ENCODE measurements around the gene ANKRD40.
A peak's percentile ranks its signal among the peaks of the same experiment; 100 is the strongest.

ANKRD40 gene, protein sequence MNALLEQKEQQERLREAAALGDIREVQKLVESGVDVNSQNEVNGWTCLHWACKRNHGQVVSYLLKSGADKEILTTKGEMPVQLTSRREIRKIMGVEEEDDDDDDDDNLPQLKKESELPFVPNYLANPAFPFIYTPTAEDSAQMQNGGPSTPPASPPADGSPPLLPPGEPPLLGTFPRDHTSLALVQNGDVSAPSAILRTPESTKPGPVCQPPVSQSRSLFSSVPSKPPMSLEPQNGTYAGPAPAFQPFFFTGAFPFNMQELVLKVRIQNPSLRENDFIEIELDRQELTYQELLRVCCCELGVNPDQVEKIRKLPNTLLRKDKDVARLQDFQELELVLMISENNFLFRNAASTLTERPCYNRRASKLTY

DNA sequence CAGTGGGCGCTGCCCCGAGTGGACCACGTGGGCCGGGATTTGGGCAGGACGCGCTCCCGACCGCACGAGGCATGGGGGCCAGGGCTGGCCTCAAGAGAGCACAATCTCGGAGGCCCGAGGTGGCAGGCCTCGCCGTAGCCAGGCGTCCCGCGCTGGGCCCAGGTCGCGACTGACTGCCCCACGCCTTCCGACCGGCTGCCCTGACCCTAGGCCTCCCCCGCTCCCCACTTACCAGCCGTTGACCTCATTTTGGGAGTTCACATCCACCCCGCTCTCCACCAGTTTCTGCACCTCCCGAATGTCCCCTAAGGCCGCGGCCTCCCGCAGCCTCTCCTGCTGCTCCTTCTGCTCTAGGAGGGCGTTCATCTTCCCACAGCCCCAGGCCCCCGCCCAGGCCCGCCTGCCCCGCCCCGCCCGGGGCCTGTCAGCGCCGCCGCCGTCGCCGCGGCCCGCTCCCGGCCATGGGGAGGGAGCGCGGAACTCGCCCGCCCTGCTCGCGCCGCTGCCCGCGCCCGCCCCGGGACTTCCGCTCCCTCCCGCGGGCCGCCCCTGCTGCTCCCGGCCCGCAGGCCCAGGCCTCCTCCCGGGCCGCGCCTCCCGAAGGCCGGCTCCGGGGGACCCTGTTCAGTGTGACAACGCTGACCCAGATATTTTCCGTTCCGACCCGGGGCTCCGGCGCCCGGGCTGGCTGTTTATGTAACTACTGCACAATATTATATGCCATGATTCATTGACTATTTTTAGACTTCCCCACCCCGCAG, at the start of gene ANKRD40:
TSS of gene ANKRD40 (minus strand) at position 626 of the 761 bp plus-strand sequence. CDS start at position 366, 260 bp downstream.
- Histone ChIP-seq H3K27me3 (ENCODE audit: control insufficient read depth in 1 of 2, insufficient read depth in 2 of 2, low read length in 2 of 2) (no peaks in the 10 kb centered on the region), H3K9ac (ENCODE audit: low read length in 2 of 2) (peak within 1 kb of the TSS; percentile 81 to 96), H3K4me3 (ENCODE audit: low read length in 2 of 2) (peak within 1 kb of the TSS; percentile 72 to 86), H3K9me3 (ENCODE audit: control insufficient read depth in 2 of 2, low read length in 2 of 2) (no peaks in the 10 kb centered on the region), H3K36me3 (ENCODE audit: control insufficient read depth in 2 of 2, insufficient read depth in 2 of 2, low read length in 2 of 2) (peaks cover 0 to 2% of the 10 kb centered on the region in 2 donors), H3K4me1 (ENCODE audit: control insufficient read depth, insufficient read depth, low read length) (peaks cover 31% of the 10 kb centered on the region), H3K27ac (ENCODE audit: low read length) (peak within 1 kb of the TSS; percentile 97)

DNA sequence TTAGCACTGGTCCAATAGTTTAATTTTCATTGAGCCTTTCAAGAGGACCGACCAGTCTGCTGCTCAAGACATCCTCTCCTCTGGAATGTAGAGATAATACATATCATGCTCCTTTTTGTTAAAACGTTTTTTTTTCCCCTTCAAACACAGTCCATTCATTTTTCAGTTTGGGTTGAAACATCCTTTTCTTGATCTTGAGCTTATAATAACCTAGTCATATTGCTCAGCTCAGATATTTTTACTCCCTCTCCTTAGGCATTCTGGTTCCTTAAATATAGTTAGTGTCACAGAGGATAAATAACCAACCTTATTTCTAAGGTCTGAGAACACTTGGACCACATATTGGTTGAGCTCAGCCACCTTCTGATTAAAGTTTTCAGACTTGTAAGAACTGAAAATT, 46.8 kb upstream of the ANKRD40 start:
- peaks cover 19 to 20% of the 10 kb centered on the region in 2 donors for H3K36me3 ChIP-seq (ENCODE audit: control insufficient read depth in 2 of 2, insufficient read depth in 2 of 2, low read length in 2 of 2)
- no peaks in the 10 kb centered on the region for H3K9me3 ChIP-seq (ENCODE audit: control insufficient read depth in 2 of 2, low read length in 2 of 2)
- H3K4me1 ChIP-seq (ENCODE audit: control insufficient read depth, insufficient read depth, low read length) = peaks cover 3% of the 10 kb centered on the region
- no peak overlapping the region for H3K4me3 ChIP-seq (ENCODE audit: low read length in 2 of 2)
- H3K9ac ChIP-seq (ENCODE audit: low read length in 2 of 2) = no peak overlapping the region
- H3K27ac ChIP-seq (ENCODE audit: low read length) = no peak overlapping the region
- H3K27me3 ChIP-seq (ENCODE audit: control insufficient read depth in 1 of 2, insufficient read depth in 2 of 2, low read length in 2 of 2) = no peaks in the 10 kb centered on the region

DNA sequence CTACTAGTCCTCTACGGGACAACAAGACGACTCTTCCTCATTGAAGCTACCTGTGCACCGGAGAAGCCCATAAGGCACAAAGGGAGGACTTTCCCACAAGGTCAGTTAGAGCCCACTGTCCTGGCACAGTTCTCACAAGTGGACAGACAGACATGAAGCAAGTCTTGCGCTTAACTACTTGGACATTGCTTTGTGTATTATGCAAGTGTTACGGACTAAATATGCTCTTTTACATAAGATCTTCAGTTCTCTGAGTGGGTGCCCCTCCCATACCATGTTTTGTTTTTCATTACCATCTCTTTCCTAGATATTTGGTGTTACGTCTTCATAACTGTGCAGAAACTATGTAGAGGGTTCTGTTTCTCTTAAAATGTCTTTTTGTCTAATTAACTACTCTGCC, 41.5 kb upstream of the ANKRD40 start:
- no peak overlapping the region for H3K9ac ChIP-seq (ENCODE audit: low read length in 2 of 2)
- H3K4me1 ChIP-seq (ENCODE audit: control insufficient read depth, insufficient read depth, low read length) = no peaks in the 10 kb centered on the region
- H3K36me3 ChIP-seq (ENCODE audit: control insufficient read depth in 2 of 2, insufficient read depth in 2 of 2, low read length in 2 of 2) = peaks cover 37 to 62% of the 10 kb centered on the region in 2 donors
- no peak overlapping the region for H3K27ac ChIP-seq (ENCODE audit: low read length)
- no peak overlapping the region for H3K4me3 ChIP-seq (ENCODE audit: low read length in 2 of 2)
- H3K9me3 ChIP-seq (ENCODE audit: control insufficient read depth in 2 of 2, low read length in 2 of 2) = no peaks in the 10 kb centered on the region
- no peaks in the 10 kb centered on the region for H3K27me3 ChIP-seq (ENCODE audit: control insufficient read depth in 1 of 2, insufficient read depth in 2 of 2, low read length in 2 of 2)

DNA sequence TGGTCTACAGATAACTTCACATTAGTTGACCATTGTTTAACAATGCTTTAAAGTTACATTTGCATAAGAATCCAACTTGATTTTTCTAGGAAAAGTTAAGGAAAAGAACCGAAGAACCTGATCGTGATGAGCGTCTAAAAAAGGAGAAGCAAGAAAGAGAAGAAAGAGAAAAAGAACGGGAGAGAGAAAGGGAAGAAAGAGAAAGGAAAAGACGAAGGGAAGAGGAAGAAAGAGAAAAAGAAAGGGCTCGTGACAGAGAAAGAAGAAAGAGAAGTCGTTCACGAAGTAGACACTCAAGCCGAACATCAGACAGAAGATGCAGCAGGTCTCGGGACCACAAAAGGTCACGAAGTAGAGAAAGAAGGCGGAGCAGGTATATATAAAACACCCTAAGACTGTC, 37.9 kb upstream of the ANKRD40 start:
- H3K4me3 ChIP-seq (ENCODE audit: low read length in 2 of 2) = no peak overlapping the region
- H3K27ac ChIP-seq (ENCODE audit: low read length) = no peak overlapping the region
- H3K36me3 ChIP-seq (ENCODE audit: control insufficient read depth in 2 of 2, insufficient read depth in 2 of 2, low read length in 2 of 2) = peaks cover 51 to 81% of the 10 kb centered on the region in 2 donors

DNA sequence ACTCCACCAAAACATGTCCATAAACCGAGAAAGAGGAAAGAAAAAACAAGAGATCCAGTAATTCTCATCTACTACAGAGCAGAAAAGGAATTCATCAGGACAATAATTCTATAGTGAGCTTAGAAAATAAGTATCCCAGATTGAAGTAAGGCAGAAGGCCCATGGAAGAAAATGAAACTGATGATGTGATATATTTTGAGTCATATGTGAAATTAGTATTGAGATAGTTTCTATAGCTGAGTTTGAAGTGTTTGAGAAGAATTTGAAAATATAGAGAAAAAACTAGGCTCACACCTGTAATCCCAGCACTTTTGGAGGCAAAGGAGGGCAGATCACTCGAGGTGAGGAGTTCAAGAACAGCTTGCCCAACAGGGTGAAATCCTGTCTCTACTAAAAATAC, 31.4 kb upstream of the ANKRD40 start:
- no peaks in the 10 kb centered on the region for H3K4me1 ChIP-seq (ENCODE audit: control insufficient read depth, insufficient read depth, low read length)
- H3K27me3 ChIP-seq (ENCODE audit: control insufficient read depth in 1 of 2, insufficient read depth in 2 of 2, low read length in 2 of 2) = no peaks in the 10 kb centered on the region
- H3K9ac ChIP-seq (ENCODE audit: low read length in 2 of 2) = no peak overlapping the region
- no peak overlapping the region for H3K4me3 ChIP-seq (ENCODE audit: low read length in 2 of 2)
- H3K9me3 ChIP-seq (ENCODE audit: control insufficient read depth in 2 of 2, low read length in 2 of 2) = no peaks in the 10 kb centered on the region
- no peak overlapping the region for H3K27ac ChIP-seq (ENCODE audit: low read length)
- peaks cover 31 to 41% of the 10 kb centered on the region in 2 donors for H3K36me3 ChIP-seq (ENCODE audit: control insufficient read depth in 2 of 2, insufficient read depth in 2 of 2, low read length in 2 of 2)

More for the DNA sequence above, 37.9 kb upstream of the ANKRD40 start:
- Histone ChIP-seq H3K9ac (ENCODE audit: low read length in 2 of 2) (no peak overlapping the region), H3K27me3 (ENCODE audit: control insufficient read depth in 1 of 2, insufficient read depth in 2 of 2, low read length in 2 of 2) (no peaks in the 10 kb centered on the region), H3K9me3 (ENCODE audit: control insufficient read depth in 2 of 2, low read length in 2 of 2) (no peaks in the 10 kb centered on the region), H3K4me1 (ENCODE audit: control insufficient read depth, insufficient read depth, low read length) (no peaks in the 10 kb centered on the region)

DNA sequence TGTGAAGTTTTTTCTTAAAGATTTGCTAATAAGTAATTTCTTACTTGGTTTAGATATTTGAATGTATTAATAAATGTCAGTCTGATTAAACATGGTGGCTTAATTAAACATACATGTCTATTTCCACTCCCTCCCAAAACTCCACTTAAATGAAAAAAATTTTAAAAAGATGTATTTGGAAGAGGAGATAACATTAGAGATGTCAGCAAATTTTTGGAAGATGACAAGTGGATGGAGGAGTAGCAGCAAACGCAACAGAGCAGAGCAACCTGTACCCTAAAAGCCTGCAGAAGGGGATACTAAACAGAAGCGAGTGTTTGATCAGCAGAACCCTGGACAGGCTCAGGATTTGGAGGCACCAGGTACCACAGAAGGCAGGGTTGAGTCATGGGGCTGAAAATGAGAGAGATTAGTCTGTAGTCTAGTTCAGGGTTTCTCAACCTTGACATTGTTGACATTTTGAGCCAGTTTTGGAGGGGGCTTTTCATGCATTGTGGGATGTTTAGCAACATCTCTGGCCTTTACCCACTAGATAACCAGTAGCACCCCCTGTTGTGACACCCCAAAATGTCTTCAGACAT, 29.5 kb upstream of the ANKRD40 start:
- Histone ChIP-seq H3K36me3 (ENCODE audit: control insufficient read depth in 2 of 2, insufficient read depth in 2 of 2, low read length in 2 of 2) (peaks cover 18 to 26% of the 10 kb centered on the region in 2 donors), H3K27ac (ENCODE audit: low read length) (no peak overlapping the region), H3K4me1 (ENCODE audit: control insufficient read depth, insufficient read depth, low read length) (no peaks in the 10 kb centered on the region), H3K27me3 (ENCODE audit: control insufficient read depth in 1 of 2, insufficient read depth in 2 of 2, low read length in 2 of 2) (no peaks in the 10 kb centered on the region), H3K9ac (ENCODE audit: low read length in 2 of 2) (no peak overlapping the region), H3K4me3 (ENCODE audit: low read length in 2 of 2) (no peak overlapping the region), H3K9me3 (ENCODE audit: control insufficient read depth in 2 of 2, low read length in 2 of 2) (no peaks in the 10 kb centered on the region)

DNA sequence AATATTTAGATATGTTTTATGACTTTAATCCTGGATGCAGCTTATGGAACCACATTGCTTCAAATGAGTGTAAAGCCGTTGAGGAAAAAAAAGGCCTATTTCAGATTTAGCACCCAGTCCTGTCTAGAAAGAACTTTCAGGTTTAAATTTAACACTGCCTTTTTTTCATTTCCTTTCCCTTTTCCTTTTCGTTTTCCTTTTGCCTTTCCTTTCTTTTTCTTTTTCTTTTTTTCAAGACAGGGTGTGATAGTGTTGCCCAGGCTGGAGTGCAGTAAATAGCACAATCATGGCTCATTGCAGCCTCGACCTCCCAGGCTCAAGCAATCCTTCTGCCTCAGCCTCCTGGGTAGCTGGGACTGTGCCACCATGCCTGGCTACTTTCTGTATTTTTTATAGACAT, 27.6 kb upstream of the ANKRD40 start:
- Histone ChIP-seq H3K4me3 (ENCODE audit: low read length in 2 of 2) (no peak overlapping the region), H3K4me1 (ENCODE audit: control insufficient read depth, insufficient read depth, low read length) (peaks cover 9% of the 10 kb centered on the region), H3K9me3 (ENCODE audit: control insufficient read depth in 2 of 2, low read length in 2 of 2) (no peaks in the 10 kb centered on the region), H3K9ac (ENCODE audit: low read length in 2 of 2) (no peak overlapping the region), H3K36me3 (ENCODE audit: control insufficient read depth in 2 of 2, insufficient read depth in 2 of 2, low read length in 2 of 2) (peaks cover 5 to 7% of the 10 kb centered on the region in 2 donors), H3K27ac (ENCODE audit: low read length) (no peak overlapping the region), H3K27me3 (ENCODE audit: control insufficient read depth in 1 of 2, insufficient read depth in 2 of 2, low read length in 2 of 2) (no peaks in the 10 kb centered on the region)

DNA sequence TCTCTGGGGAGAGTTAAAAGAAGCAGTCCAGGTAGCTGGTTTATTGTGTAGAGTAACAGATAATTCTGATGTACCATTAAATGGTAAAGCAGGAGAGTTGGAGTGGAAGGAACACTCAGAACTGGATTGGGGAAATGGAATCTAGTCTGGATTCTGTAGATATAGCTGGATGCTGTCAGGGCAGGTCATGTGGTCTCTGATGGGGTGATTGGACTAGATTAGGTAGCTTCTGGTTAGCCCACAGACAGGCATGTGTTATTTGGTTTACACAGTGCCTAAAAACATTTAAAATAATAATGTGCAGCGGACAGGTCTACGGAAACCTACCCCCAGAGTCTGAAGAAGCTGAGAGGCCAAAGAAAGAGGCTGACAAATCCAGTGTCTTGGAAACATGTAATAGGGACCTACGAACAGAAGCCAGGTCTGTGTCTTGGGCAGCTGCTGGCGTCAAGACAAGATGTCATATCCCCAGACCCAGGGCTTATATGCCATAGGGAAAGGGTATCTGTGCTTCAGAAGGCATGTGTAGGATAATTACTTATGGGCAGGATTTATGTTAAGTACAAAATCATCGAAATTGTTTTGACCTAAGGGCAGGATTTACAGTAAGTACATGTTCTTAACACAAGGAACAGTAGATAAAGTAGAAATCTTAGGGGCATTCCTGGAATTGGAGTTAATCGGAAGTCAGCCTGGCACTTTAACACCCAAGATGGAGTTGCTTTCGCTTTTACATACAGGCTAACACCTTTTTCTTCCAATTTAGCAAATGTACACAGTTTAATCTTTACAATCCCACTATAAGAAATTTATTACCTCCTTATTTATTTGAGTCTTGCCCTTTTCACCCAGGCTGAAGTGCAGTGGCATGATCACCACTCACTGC, 24.1 kb upstream of the ANKRD40 start:
- no peaks in the 10 kb centered on the region for H3K36me3 ChIP-seq (ENCODE audit: control insufficient read depth in 2 of 2, insufficient read depth in 2 of 2, low read length in 2 of 2)
- H3K9ac ChIP-seq (ENCODE audit: low read length in 2 of 2) = no peak overlapping the region
- H3K9me3 ChIP-seq (ENCODE audit: control insufficient read depth in 2 of 2, low read length in 2 of 2) = no peaks in the 10 kb centered on the region
- peaks cover 23% of the 10 kb centered on the region for H3K4me1 ChIP-seq (ENCODE audit: control insufficient read depth, insufficient read depth, low read length)
- no peak overlapping the region for H3K27ac ChIP-seq (ENCODE audit: low read length)
- no peaks in the 10 kb centered on the region for H3K27me3 ChIP-seq (ENCODE audit: control insufficient read depth in 1 of 2, insufficient read depth in 2 of 2, low read length in 2 of 2)
- peak overlapping the region; percentile 21 to 22 for H3K4me3 ChIP-seq (ENCODE audit: low read length in 2 of 2)

DNA sequence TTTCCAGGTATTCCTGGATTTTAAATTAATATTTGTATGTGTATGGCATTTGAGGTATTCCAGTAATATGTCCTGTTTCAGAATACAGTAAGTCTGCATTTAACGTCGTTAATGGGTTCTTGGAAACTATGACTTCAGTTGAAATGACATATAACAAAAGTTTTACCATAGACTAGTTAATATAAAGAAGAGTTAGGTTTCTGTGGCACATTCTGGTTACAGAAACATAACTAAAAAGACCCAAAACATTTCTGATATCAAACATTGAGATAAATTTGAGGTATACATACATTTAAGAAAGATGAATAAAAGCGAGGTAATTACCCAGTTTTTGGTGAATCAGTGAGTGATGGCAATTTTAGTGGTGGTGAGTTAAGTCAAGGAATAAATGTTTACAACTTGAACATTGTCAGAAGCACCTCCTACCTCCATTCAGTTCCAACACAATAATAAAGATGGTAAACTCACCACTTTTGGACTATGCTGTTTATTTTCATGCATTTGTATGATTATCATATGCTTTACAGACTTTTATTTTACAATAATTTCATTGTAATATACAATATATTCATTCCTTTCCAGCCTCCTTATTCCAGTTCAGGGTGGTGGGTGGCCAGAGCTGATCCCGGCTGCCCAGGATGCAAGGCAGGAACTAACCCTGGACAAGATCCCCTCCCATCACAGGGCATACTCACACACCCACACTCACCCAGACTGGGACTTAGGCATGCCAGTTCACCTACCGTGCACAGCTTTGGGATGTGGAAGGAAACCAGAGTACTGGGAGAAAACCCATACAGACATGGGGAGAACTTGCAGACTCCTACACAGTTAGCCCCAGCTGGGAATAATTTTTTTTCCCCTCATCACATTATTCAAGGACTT, 21.4 kb upstream of the ANKRD40 start:
- Histone ChIP-seq H3K36me3 (ENCODE audit: control insufficient read depth in 2 of 2, insufficient read depth in 2 of 2, low read length in 2 of 2) (no peaks in the 10 kb centered on the region), H3K27me3 (ENCODE audit: control insufficient read depth in 1 of 2, insufficient read depth in 2 of 2, low read length in 2 of 2) (no peaks in the 10 kb centered on the region), H3K4me3 (ENCODE audit: low read length in 2 of 2) (no peak overlapping the region), H3K4me1 (ENCODE audit: control insufficient read depth, insufficient read depth, low read length) (peaks cover 31% of the 10 kb centered on the region), H3K9ac (ENCODE audit: low read length in 2 of 2) (no peak overlapping the region), H3K9me3 (ENCODE audit: control insufficient read depth in 2 of 2, low read length in 2 of 2) (no peaks in the 10 kb centered on the region), H3K27ac (ENCODE audit: low read length) (no peak overlapping the region)

Measured in stomach smooth muscle (tissue), 2 donors.